GM23338 (cell line): Measurements from ENCODE around the gene GOLGA6A.

Experiments
- CREB1 ChIP-seq: fragments of 250-450 bp; sonication (Bioruptor Pico); IDR thresholded peaks from 2 replicates; pipeline ENCODE4 v1.5.0; 2020; ENCODE audit warnings: low read depth, mild to moderate bottlenecking, moderate library complexity
- EZH2 ChIP-seq: fragments of 200-600 bp; sonication (generic); IDR thresholded peaks from one replicate; pipeline ENCODE4 v1.8.0; 2017; ENCODE audit warnings: antibody characterized with exemption, mild to moderate bottlenecking, low read depth; ENCODE audit not compliant: unreplicated experiment
- EZH2phosphoT487 ChIP-seq: fragments of 200-600 bp; sonication (generic); IDR thresholded peaks from one replicate; pipeline ENCODE4 v1.8.1; 2018; ENCODE audit warnings: antibody characterized with exemption; ENCODE audit not compliant: unreplicated experiment
- JUNB ChIP-seq: IDR thresholded peaks from one replicate; pipeline ENCODE4 v1.6.1; 2016; ENCODE audit warnings: antibody characterized with exemption; ENCODE audit not compliant: unreplicated experiment
- POLR2AphosphoS5 ChIP-seq: IDR thresholded peaks from 2 replicates; pipeline ENCODE4 v1.6.1; 2016; ENCODE audit warnings: antibody characterized with exemption, low read depth
- TF ChIP-seq, protein P1 (sequence below), 2 experiments: fragments of 200-600 bp in 1 of 2; sonication (generic) in 1 of 2; conservative IDR thresholded peaks; 2 replicates each; pipeline versions ENCODE4 v1.5.1 to v1.6.1; 2016 to 2017; ENCODE audit warnings: antibody characterized with exemption in 2 of 2, low read depth in 2 of 2, mild to moderate bottlenecking in 2 of 2, moderate library complexity in 1 of 2
- TF ChIP-seq, protein P2 (sequence below): IDR thresholded peaks from one replicate; pipeline ENCODE4 v1.6.1; 2018; ENCODE audit warnings: antibody characterized with exemption; ENCODE audit not compliant: unreplicated experiment
- TF ChIP-seq, protein P3 (sequence below): IDR thresholded peaks from 2 replicates; pipeline ENCODE4 v1.6.1; 2016; ENCODE audit warnings: antibody characterized with exemption

DNA sequence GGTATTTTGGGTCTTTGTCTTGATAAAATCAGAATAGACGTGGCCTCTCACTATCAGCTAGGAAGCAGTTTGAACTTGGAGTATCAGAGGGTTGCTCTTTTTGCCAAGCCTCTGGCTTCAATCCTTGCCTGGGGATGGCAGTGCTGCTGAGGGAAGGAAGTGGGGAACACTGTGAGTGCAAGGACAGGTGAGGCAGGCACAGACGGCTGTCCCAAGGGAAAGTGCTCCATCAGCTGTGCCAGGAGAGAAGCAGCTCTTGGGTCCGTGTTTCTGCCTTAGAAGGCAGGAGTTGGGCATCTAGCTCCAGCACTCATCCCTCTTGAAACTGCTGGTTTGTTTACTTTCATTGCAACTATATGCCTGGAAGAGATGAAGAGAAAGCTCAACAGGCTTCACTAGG is 54.7 kb downstream of the GOLGA6A start:
- TF ChIP-seq, protein P1, sequence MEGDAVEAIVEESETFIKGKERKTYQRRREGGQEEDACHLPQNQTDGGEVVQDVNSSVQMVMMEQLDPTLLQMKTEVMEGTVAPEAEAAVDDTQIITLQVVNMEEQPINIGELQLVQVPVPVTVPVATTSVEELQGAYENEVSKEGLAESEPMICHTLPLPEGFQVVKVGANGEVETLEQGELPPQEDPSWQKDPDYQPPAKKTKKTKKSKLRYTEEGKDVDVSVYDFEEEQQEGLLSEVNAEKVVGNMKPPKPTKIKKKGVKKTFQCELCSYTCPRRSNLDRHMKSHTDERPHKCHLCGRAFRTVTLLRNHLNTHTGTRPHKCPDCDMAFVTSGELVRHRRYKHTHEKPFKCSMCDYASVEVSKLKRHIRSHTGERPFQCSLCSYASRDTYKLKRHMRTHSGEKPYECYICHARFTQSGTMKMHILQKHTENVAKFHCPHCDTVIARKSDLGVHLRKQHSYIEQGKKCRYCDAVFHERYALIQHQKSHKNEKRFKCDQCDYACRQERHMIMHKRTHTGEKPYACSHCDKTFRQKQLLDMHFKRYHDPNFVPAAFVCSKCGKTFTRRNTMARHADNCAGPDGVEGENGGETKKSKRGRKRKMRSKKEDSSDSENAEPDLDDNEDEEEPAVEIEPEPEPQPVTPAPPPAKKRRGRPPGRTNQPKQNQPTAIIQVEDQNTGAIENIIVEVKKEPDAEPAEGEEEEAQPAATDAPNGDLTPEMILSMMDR (conservative IDR thresholded peaks at IDR 0.05; ENCODE audit: low read depth in 2 of 2), result no peak
- TF ChIP-seq EZH2phosphoT487 (no peak), JUNB (no peak), CREB1 (CRISPR knock-in tag) (no peak), POLR2AphosphoS5 (no peak), EZH2 (no peak)
- TF ChIP-seq, protein P2, sequence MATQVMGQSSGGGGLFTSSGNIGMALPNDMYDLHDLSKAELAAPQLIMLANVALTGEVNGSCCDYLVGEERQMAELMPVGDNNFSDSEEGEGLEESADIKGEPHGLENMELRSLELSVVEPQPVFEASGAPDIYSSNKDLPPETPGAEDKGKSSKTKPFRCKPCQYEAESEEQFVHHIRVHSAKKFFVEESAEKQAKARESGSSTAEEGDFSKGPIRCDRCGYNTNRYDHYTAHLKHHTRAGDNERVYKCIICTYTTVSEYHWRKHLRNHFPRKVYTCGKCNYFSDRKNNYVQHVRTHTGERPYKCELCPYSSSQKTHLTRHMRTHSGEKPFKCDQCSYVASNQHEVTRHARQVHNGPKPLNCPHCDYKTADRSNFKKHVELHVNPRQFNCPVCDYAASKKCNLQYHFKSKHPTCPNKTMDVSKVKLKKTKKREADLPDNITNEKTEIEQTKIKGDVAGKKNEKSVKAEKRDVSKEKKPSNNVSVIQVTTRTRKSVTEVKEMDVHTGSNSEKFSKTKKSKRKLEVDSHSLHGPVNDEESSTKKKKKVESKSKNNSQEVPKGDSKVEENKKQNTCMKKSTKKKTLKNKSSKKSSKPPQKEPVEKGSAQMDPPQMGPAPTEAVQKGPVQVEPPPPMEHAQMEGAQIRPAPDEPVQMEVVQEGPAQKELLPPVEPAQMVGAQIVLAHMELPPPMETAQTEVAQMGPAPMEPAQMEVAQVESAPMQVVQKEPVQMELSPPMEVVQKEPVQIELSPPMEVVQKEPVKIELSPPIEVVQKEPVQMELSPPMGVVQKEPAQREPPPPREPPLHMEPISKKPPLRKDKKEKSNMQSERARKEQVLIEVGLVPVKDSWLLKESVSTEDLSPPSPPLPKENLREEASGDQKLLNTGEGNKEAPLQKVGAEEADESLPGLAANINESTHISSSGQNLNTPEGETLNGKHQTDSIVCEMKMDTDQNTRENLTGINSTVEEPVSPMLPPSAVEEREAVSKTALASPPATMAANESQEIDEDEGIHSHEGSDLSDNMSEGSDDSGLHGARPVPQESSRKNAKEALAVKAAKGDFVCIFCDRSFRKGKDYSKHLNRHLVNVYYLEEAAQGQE, result no peak
- TF ChIP-seq, protein P3, sequence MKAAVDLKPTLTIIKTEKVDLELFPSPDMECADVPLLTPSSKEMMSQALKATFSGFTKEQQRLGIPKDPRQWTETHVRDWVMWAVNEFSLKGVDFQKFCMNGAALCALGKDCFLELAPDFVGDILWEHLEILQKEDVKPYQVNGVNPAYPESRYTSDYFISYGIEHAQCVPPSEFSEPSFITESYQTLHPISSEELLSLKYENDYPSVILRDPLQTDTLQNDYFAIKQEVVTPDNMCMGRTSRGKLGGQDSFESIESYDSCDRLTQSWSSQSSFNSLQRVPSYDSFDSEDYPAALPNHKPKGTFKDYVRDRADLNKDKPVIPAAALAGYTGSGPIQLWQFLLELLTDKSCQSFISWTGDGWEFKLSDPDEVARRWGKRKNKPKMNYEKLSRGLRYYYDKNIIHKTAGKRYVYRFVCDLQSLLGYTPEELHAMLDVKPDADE, result no peak
